B cell (primary cell): ENCODE data around the gene TRIM75. TPM values are rescaled to one million over a fixed set of nuclear protein-coding genes. Genes with fewer than 3 reads are reported as not detected.
"Not testable (repeated sequence)": the region's sequence is repeated elsewhere in the genome, so short reads cannot be mapped to it uniquely, and the experiment has no call there.

Source experiments
- ATAC-seq: fragments of 200-7000 bp; cut with Tn5 transposase; one replicate; pipeline ENCODE4 v1.10.0; 2021; ENCODE audit warnings: low read depth, mild to moderate bottlenecking, moderate number of reproducible peaks, moderate library complexity
- CTCF ChIA-PET: fragments of 350-600 bp; sonication (Branson Sonifier 250); formaldehyde crosslinking; loops from one replicate; lab custom pipeline; 2021; ENCODE audit warnings: antibody characterized with exemption, inconsistent platforms; lab: Charles Lee
- POLR2A ChIA-PET: fragments of 350-600 bp; sonication (Branson Sonifier 250); formaldehyde crosslinking; loops from one replicate; lab custom pipeline; 2021; ENCODE audit warnings: antibody characterized with exemption; lab: Charles Lee
- DNase-seq: peaks from one replicate; pipeline ENCODE4 v3.0.0; 2013
- H2AFZ ChIP-seq: 2 replicates; pipeline ENCODE4 v1.6.1; 2012; ENCODE audit warnings: mild to moderate bottlenecking, low read depth, low read length; ENCODE audit not compliant: insufficient read depth, poor library complexity, severe bottlenecking
- H3K27ac ChIP-seq, 2 donors: 1 replicate in 1 of 2; 2 replicates in 1 of 2; pipeline ENCODE4 v1.5.1; 2012 to 2013; ENCODE audit warnings: low read length in 2 of 2, mild to moderate bottlenecking in 2 of 2, moderate library complexity in 1 of 2
- H3K27me3 ChIP-seq, 4 experiments: fragments of 200-600 bp in 1 of 4; sonication (generic) in 1 of 4; replicated peaks in 1 of 4; 1 replicate in 2 of 4; 2 replicates in 2 of 4; pipeline versions ENCODE4 v1.6.1 to v1.7.0; 2013 to 2016; ENCODE audit warnings: low read length in 3 of 4, mild to moderate bottlenecking in 2 of 4, mixed read lengths in 1 of 4, moderate library complexity in 1 of 4; ENCODE audit not compliant: insufficient read depth in 4 of 4, control insufficient read depth in 3 of 4; ENCODE audit errors: control extremely low read depth in 1 of 4
- H3K36me3 ChIP-seq, 2 experiments: replicated peaks in 1 of 2; 1 replicate in 1 of 2; 2 replicates in 1 of 2; pipeline versions ENCODE4 v1.6.1 to v1.7.1; 2013; ENCODE audit warnings: low read length in 1 of 2; ENCODE audit not compliant: insufficient read depth in 2 of 2, control insufficient read depth in 1 of 2; ENCODE audit errors: control extremely low read depth in 1 of 2, extremely low read depth in 1 of 2
- H3K4me1 ChIP-seq, 2 donors: fragments of 200-600 bp in 1 of 2; sonication (generic) in 1 of 2; 1 replicate in 1 of 2; 2 replicates in 1 of 2; pipeline versions ENCODE4 v1.5.1 to v1.6.1; 2013 to 2017; ENCODE audit warnings: low read length in 2 of 2; ENCODE audit not compliant: control insufficient read depth in 2 of 2, insufficient read depth in 2 of 2
- H3K4me2 ChIP-seq: replicated peaks from 2 replicates; pipeline ENCODE3; 2012; ENCODE audit warnings: mild to moderate bottlenecking, low read depth, low read length; ENCODE audit not compliant: poor library complexity, severe bottlenecking
- H3K4me3 ChIP-seq, 5 experiments: fragments of 200-600 bp in 1 of 5; sonication (generic) in 1 of 5; 1 replicate in 3 of 5; 2 replicates in 2 of 5; pipeline versions ENCODE4 v1.5.1 to v1.7.0; 2011 to 2016; ENCODE audit warnings: low read length in 4 of 5, mild to moderate bottlenecking in 4 of 5, low read depth in 2 of 5, control low read depth in 1 of 5, moderate library complexity in 1 of 5; ENCODE audit not compliant: insufficient read depth in 1 of 5; ENCODE audit errors: control extremely low read depth in 1 of 5, extremely low read depth in 1 of 5
- H3K79me2 ChIP-seq: fragments of 200-600 bp; sonication (generic); one replicate; pipeline ENCODE4 v1.6.0; 2016; ENCODE audit warnings: low read length; ENCODE audit not compliant: control insufficient read depth, insufficient read depth
- H3K9ac ChIP-seq: fragments of 200-600 bp; sonication (generic); 2 replicates; pipeline ENCODE4 v1.6.1; 2017; ENCODE audit warnings: mild to moderate bottlenecking, low read length, moderate library complexity
- H3K9me3 ChIP-seq, 3 donors: one replicate each; pipeline versions ENCODE4 v1.6.1 to v1.7.1; 2013; ENCODE audit warnings: low read length in 2 of 3; ENCODE audit not compliant: control insufficient read depth in 2 of 3, insufficient read depth in 1 of 3; ENCODE audit errors: control extremely low read depth in 1 of 3
- H4K20me1 ChIP-seq: 2 replicates; pipeline ENCODE4 v1.6.0; 2012; ENCODE audit warnings: mild to moderate bottlenecking, low read length; ENCODE audit not compliant: insufficient read depth, control insufficient read depth, poor library complexity, severe bottlenecking
- H3K27ac Mint-ChIP-seq: one replicate; pipeline ENCODE4 v1.8.0; 2021; ENCODE audit warnings: mixed read lengths
- H3K27me3 Mint-ChIP-seq: one replicate; pipeline ENCODE4 v1.8.0; 2021; ENCODE audit warnings: mixed read lengths
- H3K4me1 Mint-ChIP-seq: one replicate; pipeline ENCODE4 v1.8.0; 2021; ENCODE audit warnings: mixed read lengths
- H3K4me3 Mint-ChIP-seq: one replicate; pipeline ENCODE4 v1.8.0; 2021; ENCODE audit warnings: mixed read lengths
- H3K9me3 Mint-ChIP-seq: one replicate; pipeline ENCODE4 v1.8.0; 2022; ENCODE audit warnings: mixed read lengths; ENCODE audit not compliant: insufficient read depth
- CTCF ChIP-seq: fragments of 200-600 bp; IDR thresholded peaks from one replicate; pipeline ENCODE4 v1.8.0; 2022; ENCODE audit warnings: antibody characterized with exemption, mild to moderate bottlenecking
- EZH2 ChIP-seq: IDR thresholded peaks from 2 replicates; pipeline ENCODE4 v1.6.1; 2012; ENCODE audit warnings: borderline replicate concordance, low read depth, mild to moderate bottlenecking, moderate library complexity, low read length; ENCODE audit not compliant: insufficient read depth, poor library complexity, severe bottlenecking
- WGBS: methylation state at CpG from one replicate; pipeline ENCODE4 v1.1.5; 2013; ENCODE audit warnings: missing lambda C conversion rate; ENCODE audit not compliant: insufficient coverage; 5-methylcytosine and 5-hydroxymethylcytosine counted together
- intact Hi-C: fragments of 100-400 bp; cut with micrococcal nuclease; formaldehyde crosslinking; loops from one replicate; pipeline ENCODE4 v1.10.0; 2022
- polyA plus RNA-seq: library from polyadenylated mRNA; depleted of rRNA; stranded (reverse); fragments of >200 nt; gene quantifications from 2 replicates; pipeline ENCODE4 v1.2.3, GENCODE V29; 2012
- total RNA-seq, 2 donors: library from RNA; stranded (reverse); fragments of 120-200 nt in 1 of 2; gene quantifications; 1 replicate in 1 of 2; 2 replicates in 1 of 2; pipeline versions ENCODE4 v1.2.3 to v1.2.4, GENCODE V29; 2013 to 2022

TRIM75 gene
- total and polyA plus RNA-seq, 2 donors (not counting 1 experiment from before 2014, with no cell fraction given), result not detected

GRCh38 chr4:165077034-165077578 lies 23.4 kb downstream of the TRIM75 start:
- no peaks in the 10 kb centered on the region for H4K20me1 ChIP-seq
- no peak for ATAC-seq
- no peaks in the 10 kb centered on the region for H3K9me3 ChIP-seq
- H3K27ac Mint-ChIP-seq, result no peak overlapping the region
- POLR2A ChIA-PET, result no interaction called here
- H3K4me2 ChIP-seq, result no peak overlapping the region
- H3K9ac ChIP-seq, result no peak overlapping the region
- no peaks in the 10 kb centered on the region for H3K27me3 ChIP-seq
- no peak for DNase-seq
- H3K27me3 Mint-ChIP-seq, result no peaks in the 10 kb centered on the region
- TF ChIP-seq EZH2 (no peak), CTCF (no peak)
- CTCF ChIA-PET, result no interaction called here
- intact Hi-C loops, result no loop called here
- no peaks in the 10 kb centered on the region for H3K79me2 ChIP-seq
- H3K27ac ChIP-seq, result no peak overlapping the region
- H3K36me3 ChIP-seq, result peaks cover 2 to 22% of the 10 kb centered on the region in 2 experiments
- H3K4me3 ChIP-seq, result no peak overlapping the region
- no peak overlapping the region for H2AFZ ChIP-seq
- H3K4me1 Mint-ChIP-seq, result no peaks in the 10 kb centered on the region
- H3K9me3 Mint-ChIP-seq, result no peaks in the 10 kb centered on the region
- no peak overlapping the region for H3K4me3 Mint-ChIP-seq
- 100% methylated on average over 2 of the region's 5 CpGs for WGBS
- no peaks in the 10 kb centered on the region for H3K4me1 ChIP-seq

GRCh38 chr4:165079476-165079875 lies 25.8 kb downstream of the TRIM75 start:
- no peak overlapping the region for H3K27ac ChIP-seq
- Mint-ChIP-seq H3K9me3 (no peaks in the 10 kb centered on the region), H3K4me3 (no peak overlapping the region), H3K27ac (no peak overlapping the region), H3K27me3 (no peaks in the 10 kb centered on the region), H3K4me1 (no peaks in the 10 kb centered on the region)
- intact Hi-C loops, result no loop called here
- no peak overlapping the region for H3K9ac ChIP-seq
- H3K27me3 ChIP-seq, result no peaks in the 10 kb centered on the region
- no peaks in the 10 kb centered on the region for H3K9me3 ChIP-seq
- H4K20me1 ChIP-seq, result no peaks in the 10 kb centered on the region
- TF ChIP-seq CTCF, result no peak
- TF ChIP-seq EZH2, result no peak
- ChIA-PET POLR2A (no interaction called here), CTCF (no interaction called here)
- H2AFZ ChIP-seq, result no peak overlapping the region
- H3K79me2 ChIP-seq, result no peaks in the 10 kb centered on the region
- no peaks in the 10 kb centered on the region for H3K4me1 ChIP-seq
- WGBS, result 17% methylated on average over 3 of the region's 6 CpGs
- ATAC-seq (no peak), DNase-seq (no peak)
- no peak overlapping the region for H3K4me3 ChIP-seq
- peaks cover 2 to 22% of the 10 kb centered on the region in 2 experiments for H3K36me3 ChIP-seq
- no peak overlapping the region for H3K4me2 ChIP-seq

GRCh38 chr4:165084787-165085186 lies 31.1 kb downstream of the TRIM75 start:
- H3K9me3 ChIP-seq, H3K4me3 Mint-ChIP-seq, H3K27me3 ChIP-seq, H3K27ac ChIP-seq, H3K79me2 ChIP-seq, intact Hi-C loops, H3K27ac Mint-ChIP-seq, H3K9me3 Mint-ChIP-seq, H3K27me3 Mint-ChIP-seq, H3K4me2 ChIP-seq, H3K9ac ChIP-seq, H3K4me3 ChIP-seq, POLR2A ChIA-PET, DNase-seq, H3K4me1 ChIP-seq, H2AFZ ChIP-seq, ATAC-seq, H4K20me1 ChIP-seq, H3K4me1 Mint-ChIP-seq: not testable (repeated sequence)
- no CpG with 5 or more reads among the region's 7 CpGs for WGBS
- CTCF ChIA-PET, result interaction anchor here (0.6 kb wide), 1 partner anchor 263 kb away, joined by 3 read pairs; no protein-coding TSS in a partner anchor
- peaks cover 0 to 32% of the 10 kb centered on the region in 2 experiments for H3K36me3 ChIP-seq
